H1 (cell line): ENCODE results near the gene PAPOLG. TPM values are rescaled to one million over a fixed set of nuclear protein-coding genes. Genes with fewer than 3 reads are reported as not detected.
"Not testable (repeated sequence)": the region's sequence is repeated elsewhere in the genome, so short reads cannot be mapped to it uniquely, and the experiment has no call there.

ENCODE experiments used
- CTCF ChIA-PET: fragments of 300-600 bp; sonication (Branson Sonifier 250); formaldehyde crosslinking; loops from one replicate; lab custom pipeline; 2021; ENCODE audit not compliant: partially characterized antibody; lab: Charles Lee
- POLR2A ChIA-PET: fragments of 300-600 bp; sonication (Branson Sonifier 250); formaldehyde crosslinking; loops from one replicate; lab custom pipeline; 2021; ENCODE audit warnings: inconsistent platforms; ENCODE audit not compliant: partially characterized antibody; lab: Charles Lee
- DNase-seq, 2 experiments: peaks; one replicate each; pipeline versions ENCODE4 v3.0.0 to v3.0.0-alpha.2; 2010 to 2022; ENCODE audit warnings: low spot score in 2 of 2, low read depth in 1 of 2, mixed read lengths in 1 of 2
- FAIRE-seq: peaks from 2 replicates; lab custom pipeline; 2011; peaks lifted over from hg19 to GRCh38; lab: Jason Lieb, UNC
- H2AFZ ChIP-seq: 2 replicates; pipeline ENCODE4 v1.8.1; 2012; ENCODE audit warnings: low read length, inconsistent platforms
- H2AK5ac ChIP-seq: 2 replicates; pipeline ENCODE4 v1.6.1; 2013; ENCODE audit warnings: low read depth, low read length
- H2BK120ac ChIP-seq: replicated peaks from 2 replicates; pipeline ENCODE3; 2013; ENCODE audit warnings: low read depth, low read length, inconsistent platforms
- H2BK12ac ChIP-seq: 2 replicates; pipeline ENCODE4 v1.6.1; 2013; ENCODE audit warnings: low read depth, low read length
- H2BK15ac ChIP-seq: 2 replicates; pipeline ENCODE4 v1.6.1; 2013; ENCODE audit warnings: low read length
- H2BK20ac ChIP-seq: 2 replicates; pipeline ENCODE4 v1.6.1; 2013; ENCODE audit warnings: low read length
- H2BK5ac ChIP-seq: 2 replicates; pipeline ENCODE4 v1.6.1; 2013; ENCODE audit warnings: low read depth, low read length
- H3K14ac ChIP-seq: 2 replicates; pipeline ENCODE4 v1.6.1; 2013; ENCODE audit warnings: inconsistent platforms; ENCODE audit not compliant: insufficient read length
- H3K18ac ChIP-seq: 2 replicates; pipeline ENCODE4 v1.6.1; 2013; ENCODE audit warnings: low read length; ENCODE audit errors: extremely low read depth
- H3K23ac ChIP-seq: 2 replicates; pipeline ENCODE4 v1.6.1; 2013; ENCODE audit warnings: inconsistent platforms; ENCODE audit not compliant: insufficient read length
- H3K23me2 ChIP-seq: 2 replicates; pipeline ENCODE4 v1.6.1; 2013; ENCODE audit warnings: low read depth, low read length
- H3K27ac ChIP-seq: 2 replicates; pipeline ENCODE4 v1.6.1; 2011; ENCODE audit warnings: low read depth, low read length, inconsistent platforms
- H3K27me3 ChIP-seq, 4 experiments: replicated peaks in 1 of 4; 1 replicate in 1 of 4; 2 replicates in 3 of 4; pipeline versions ENCODE4 v1.6.1 to v1.8.1; 2011 to 2013; ENCODE audit warnings: low read length in 3 of 4, mild to moderate bottlenecking in 3 of 4, inconsistent platforms in 2 of 4, mixed read lengths in 2 of 4, moderate library complexity in 1 of 4; ENCODE audit not compliant: control insufficient read depth in 3 of 4, insufficient read depth in 3 of 4; ENCODE audit errors: extremely low read depth in 1 of 4
- H3K36me3 ChIP-seq, 4 experiments: 2 replicates each; pipeline versions ENCODE4 v1.6.1 to v1.8.1; 2011 to 2013; ENCODE audit warnings: mild to moderate bottlenecking in 4 of 4, low read length in 3 of 4, moderate library complexity in 2 of 4, control low read depth in 1 of 4, inconsistent platforms in 1 of 4; ENCODE audit not compliant: insufficient read depth in 4 of 4, control insufficient read depth in 2 of 4
- H3K4ac ChIP-seq: replicated peaks from 2 replicates; pipeline ENCODE3; 2013; ENCODE audit warnings: low read length, low read depth, mixed read lengths, inconsistent platforms; ENCODE audit not compliant: insufficient read length
- H3K4me1 ChIP-seq, 4 experiments: replicated peaks in 1 of 4; 1 replicate in 1 of 4; 2 replicates in 3 of 4; pipeline versions ENCODE4 v1.6.1 to v1.8.1; 2011 to 2013; ENCODE audit warnings: low read length in 3 of 4, inconsistent platforms in 2 of 4, mixed read lengths in 1 of 4; ENCODE audit not compliant: insufficient read depth in 4 of 4, control insufficient read depth in 3 of 4
- H3K4me2 ChIP-seq, 2 experiments: 2 replicates each; pipeline versions ENCODE4 v1.6.1 to v1.8.1; 2011 to 2013; ENCODE audit warnings: low read depth in 2 of 2, low read length in 2 of 2, control low read depth in 1 of 2, inconsistent platforms in 1 of 2, mild to moderate bottlenecking in 1 of 2; ENCODE audit not compliant: insufficient read depth in 1 of 2
- H3K4me3 ChIP-seq, 4 experiments: fragments of 200-600, 300-600 bp in 1 of 4; sonication (generic), shearing (Covaris generic), sonication (Bioruptor Twin) in 1 of 4; 2 replicates each; pipeline versions ENCODE4 v1.5.1 to v1.8.1; 2011 to 2016; ENCODE audit warnings: low read length in 4 of 4, low read depth in 3 of 4, control low read depth in 2 of 4, inconsistent platforms in 2 of 4, mild to moderate bottlenecking in 2 of 4, mixed read lengths in 1 of 4, moderate library complexity in 1 of 4; ENCODE audit not compliant: insufficient read depth in 2 of 4; ENCODE audit errors: extremely low read depth in 1 of 4
- H3K56ac ChIP-seq: replicated peaks from 2 replicates; pipeline ENCODE3; 2013; ENCODE audit warnings: low read depth, mild to moderate bottlenecking, mixed read lengths, low read length, inconsistent platforms; ENCODE audit not compliant: insufficient read length
- H3K79me1 ChIP-seq: 2 replicates; pipeline ENCODE4 v1.6.1; 2013; ENCODE audit warnings: low read depth, low read length, control low read depth
- H3K79me2 ChIP-seq, 2 experiments: 2 replicates each; pipeline versions ENCODE4 v1.6.1 to v1.8.1; 2012 to 2013; ENCODE audit warnings: low read length in 2 of 2, mild to moderate bottlenecking in 2 of 2, inconsistent platforms in 1 of 2; ENCODE audit not compliant: insufficient read depth in 2 of 2, control insufficient read depth in 1 of 2
- H3K9ac ChIP-seq, 4 experiments: replicated peaks in 1 of 4; 1 replicate in 1 of 4; 2 replicates in 3 of 4; pipeline versions ENCODE4 v1.6.1 to v1.8.1; 2011 to 2013; ENCODE audit warnings: low read depth in 3 of 4, low read length in 3 of 4, control low read depth in 2 of 4, mild to moderate bottlenecking in 2 of 4, moderate library complexity in 2 of 4, inconsistent platforms in 1 of 4; ENCODE audit errors: extremely low read depth in 1 of 4
- H3K9me3 ChIP-seq, 2 experiments: 2 replicates each; pipeline versions ENCODE4 v1.6.1 to v1.8.1; 2012 to 2013; ENCODE audit warnings: mild to moderate bottlenecking in 2 of 2, moderate library complexity in 2 of 2, control low read depth in 1 of 2, inconsistent platforms in 1 of 2, low read depth in 1 of 2, low read length in 1 of 2, mixed read lengths in 1 of 2; ENCODE audit not compliant: insufficient read depth in 2 of 2
- H4K20me1 ChIP-seq, 2 experiments: replicated peaks in 1 of 2; 2 replicates each; pipeline versions ENCODE3 to v1.8.1; 2011 to 2013; ENCODE audit warnings: inconsistent platforms in 2 of 2, low read length in 2 of 2, mild to moderate bottlenecking in 1 of 2; ENCODE audit not compliant: insufficient read depth in 2 of 2, control insufficient read depth in 1 of 2
- H4K5ac ChIP-seq: 2 replicates; pipeline ENCODE4 v1.6.1; 2013; ENCODE audit warnings: low read length, low read depth, mixed read lengths, inconsistent platforms; ENCODE audit not compliant: insufficient read length
- H4K8ac ChIP-seq: 2 replicates; pipeline ENCODE4 v1.8.0; 2013; ENCODE audit warnings: mild to moderate bottlenecking, moderate library complexity, low read length, inconsistent platforms; ENCODE audit not compliant: insufficient read depth; ENCODE audit errors: extremely low read depth
- H4K91ac ChIP-seq: replicated peaks from 2 replicates; pipeline ENCODE3; 2013; ENCODE audit warnings: low read length, mixed read lengths, inconsistent platforms; ENCODE audit not compliant: insufficient read length
- ATF3 ChIP-seq: IDR thresholded peaks from 2 replicates; pipeline ENCODE4 v1.6.1; 2011; ENCODE audit warnings: low read depth, mild to moderate bottlenecking, low read length; ENCODE audit not compliant: insufficient read depth
- MAX ChIP-seq: IDR thresholded peaks from 2 replicates; pipeline ENCODE4 v1.6.1; 2012; ENCODE audit warnings: inconsistent platforms
- RFX5 ChIP-seq: IDR thresholded peaks from 2 replicates; pipeline ENCODE4 v1.6.1; 2011; ENCODE audit warnings: low read depth, low read length, improper control_type of control experiment, borderline replicate concordance
- YY1 ChIP-seq: IDR thresholded peaks from 2 replicates; pipeline ENCODE4 v1.6.1; 2011; ENCODE audit warnings: low read depth, mild to moderate bottlenecking, low read length
- ZNF274 ChIP-seq: IDR thresholded peaks from 2 replicates; pipeline ENCODE4 v1.7.0; 2012; ENCODE audit warnings: low read length, borderline replicate concordance; ENCODE audit errors: extremely low read depth
- WGBS, 2 experiments: shearing (Covaris generic) in 1 of 2; methylation state at CpG; one replicate each; pipeline versions ENCODE4 v1.1.6 to v1.1.7; 2013 to 2015; ENCODE audit warnings: low lambda C conversion rate in 2 of 2, mixed read lengths in 2 of 2, inconsistent platforms in 1 of 2, low coverage in 1 of 2, missing lambda C conversion rate in 1 of 2; ENCODE audit not compliant: insufficient replicate concordance in 2 of 2, insufficient coverage in 1 of 2, insufficient read length in 1 of 2; ENCODE audit errors: extremely low coverage in 1 of 2, missing lambda C conversion rate in 1 of 2; 5-methylcytosine and 5-hydroxymethylcytosine counted together
- polyA plus RNA-seq, 7 experiments: library from polyadenylated mRNA; depleted of rRNA in 3 of 7; stranded (reverse) in 5 of 7; unstranded in 2 of 7; fragments of >200 nt in 5 of 7; fragments of 200-250 nt in 2 of 7; gene quantifications; 1 replicate in 5 of 7; 2 replicates in 1 of 7; 4 replicates in 1 of 7; pipeline versions ENCODE4 v1.2.1 to v1.2.3, GENCODE V29; 2011 to 2013; ENCODE audit warnings: missing spikeins in 2 of 7, mixed read lengths in 2 of 7
- total RNA-seq: library from RNA; stranded (reverse); fragmentation: NEBNext Ultra II Directional; extraction: Animal tissue kit (Norgen Biotek cat#: 25700); gene quantifications from 2 replicates; pipeline ENCODE4 v1.2.1, GENCODE V29; 2021

PAPOLG gene
- total and polyA plus RNA-seq, 2 of the 8 experiments (the other 6 are each of a cell fraction or from before 2014, with no cell fraction given): 6.5 to 21.5 TPM

GRCh38 chr2:60811491-60812375 lies 55.7 kb downstream of the PAPOLG start (continued):
- no peak for TF ChIP-seq MAX
- TF ChIP-seq RFX5: no peak
- TF ChIP-seq YY1: no peak
- no peak for TF ChIP-seq ZNF274
- TF ChIP-seq ATF3: no peak

- H2BK20ac ChIP-seq, H2BK5ac ChIP-seq, H3K4me3 ChIP-seq, H3K36me3 ChIP-seq, H4K5ac ChIP-seq, H3K18ac ChIP-seq, H3K79me1 ChIP-seq, H2BK12ac ChIP-seq, H3K9ac ChIP-seq, H3K9me3 ChIP-seq, H3K23me2 ChIP-seq, H3K56ac ChIP-seq, H4K8ac ChIP-seq, H2AK5ac ChIP-seq, FAIRE-seq, H2AFZ ChIP-seq, H3K4ac ChIP-seq, POLR2A ChIA-PET, H2BK15ac ChIP-seq, H4K20me1 ChIP-seq, H3K4me2 ChIP-seq, H4K91ac ChIP-seq, H3K79me2 ChIP-seq, H2BK120ac ChIP-seq, H3K23ac ChIP-seq, H3K4me1 ChIP-seq, DNase-seq, H3K14ac ChIP-seq, H3K27me3 ChIP-seq, H3K27ac ChIP-seq: not testable (repeated sequence)
- WGBS, 2 experiments: 93% methylated on average over 9 of the region's 9 CpGs; no CpG with 5 or more reads in 1 of the 2 experiments
- CTCF ChIA-PET: interaction anchor here (1.1 to 1.6 kb wide), 3 partner anchors 16 to 178 kb away, joined by 3 to 5 read pairs (median 3); no protein-coding TSS in a partner anchor
Measured at GRCh38 chr2:60817191-60817590, 61.1 kb downstream of the PAPOLG start.
